ENCODE results near the gene MSANTD2.

Gene MSANTD2

GRCh38 chr11:124830749-124831148 lies 30.5 kb upstream of the MSANTD2 start:
- no peak overlapping the region for H3K27ac ChIP-seq (ENCODE audit: low read depth, low read length)
- H4K20me1 ChIP-seq (ENCODE audit: control insufficient read depth, insufficient read depth, low read depth, low read length) = no peaks in the 10 kb centered on the region
- H3K4me1 ChIP-seq (ENCODE audit: control insufficient read depth, low read length) = peaks cover 15% of the 10 kb centered on the region
- TF ChIP-seq EZH2phosphoT487 (IDR thresholded peaks at IDR 0.05; ENCODE audit: borderline replicate concordance, low read length) = no peak
- no peak for TF ChIP-seq CTCF (IDR thresholded peaks at IDR 0.05; ENCODE audit: low read depth, low read length, poor library complexity, severe bottlenecking)
- H3K4me3 ChIP-seq (ENCODE audit: low read length) = no peak overlapping the region
- no peaks in the 10 kb centered on the region for H3K36me3 ChIP-seq (ENCODE audit: control insufficient read depth, low read length)
- no peaks in the 10 kb centered on the region for H3F3A ChIP-seq (ENCODE audit: control insufficient read depth, insufficient read depth)
- no peaks in the 10 kb centered on the region for H3K79me2 ChIP-seq (ENCODE audit: control insufficient read depth, low read length)
- 0 out of 2 replicates have a peak, but pooled peaks cover 3% of the 10 kb centered on the region for H3K27me3 ChIP-seq (ENCODE audit: control insufficient read depth, low read length)
- no peaks in the 10 kb centered on the region for H3K9me3 ChIP-seq (ENCODE audit: control insufficient read depth, insufficient read depth, low read length)
- no peak overlapping the region for H3K4me2 ChIP-seq (ENCODE audit: low read length)
- H3K9me2 ChIP-seq (replicated peaks; ENCODE audit: control insufficient read depth, low read length) = no peaks in the 10 kb centered on the region

GRCh38 chr11:124829986-124830385 lies 29.8 kb upstream of the MSANTD2 start:
- H3K79me2 ChIP-seq (ENCODE audit: control insufficient read depth, low read length) = no peaks in the 10 kb centered on the region
- no peaks in the 10 kb centered on the region for H3K9me2 ChIP-seq (replicated peaks; ENCODE audit: control insufficient read depth, low read length)
- H3F3A ChIP-seq (ENCODE audit: control insufficient read depth, insufficient read depth) = no peaks in the 10 kb centered on the region
- no peak overlapping the region for H3K4me3 ChIP-seq (ENCODE audit: low read length)
- no peaks in the 10 kb centered on the region for H4K20me1 ChIP-seq (ENCODE audit: control insufficient read depth, insufficient read depth, low read depth, low read length)
- H3K27me3 ChIP-seq (ENCODE audit: control insufficient read depth, low read length) = 0 out of 2 replicates have a peak, but pooled peaks cover 3% of the 10 kb centered on the region
- H3K4me2 ChIP-seq (ENCODE audit: low read length) = no peak overlapping the region
- no peaks in the 10 kb centered on the region for H3K36me3 ChIP-seq (ENCODE audit: control insufficient read depth, low read length)
- H3K4me1 ChIP-seq (ENCODE audit: control insufficient read depth, low read length) = peaks cover 8% of the 10 kb centered on the region
- no peak for TF ChIP-seq CTCF (IDR thresholded peaks at IDR 0.05; ENCODE audit: low read depth, low read length, poor library complexity, severe bottlenecking)
- no peak for TF ChIP-seq EZH2phosphoT487 (IDR thresholded peaks at IDR 0.05; ENCODE audit: borderline replicate concordance, low read length)
- no peaks in the 10 kb centered on the region for H3K9me3 ChIP-seq (ENCODE audit: control insufficient read depth, insufficient read depth, low read length)
- H3K27ac ChIP-seq (ENCODE audit: low read depth, low read length) = no peak overlapping the region

GRCh38 chr11:124825876-124826275 lies 25.7 kb upstream of the MSANTD2 start:
- H3K27me3 ChIP-seq (ENCODE audit: control insufficient read depth, low read length) = peaks cover 28% of the 10 kb centered on the region
- no peaks in the 10 kb centered on the region for H3F3A ChIP-seq (ENCODE audit: control insufficient read depth, insufficient read depth)
- no peak overlapping the region for H3K27ac ChIP-seq (ENCODE audit: low read depth, low read length)

More at GRCh38 chr11:124825876-124826275, 25.7 kb upstream of the MSANTD2 start:
- Histone ChIP-seq H4K20me1 (ENCODE audit: control insufficient read depth, insufficient read depth, low read depth, low read length) (no peaks in the 10 kb centered on the region), H3K36me3 (ENCODE audit: control insufficient read depth, low read length) (no peaks in the 10 kb centered on the region), H3K4me3 (ENCODE audit: low read length) (no peak overlapping the region), H3K4me2 (ENCODE audit: low read length) (no peak overlapping the region), H3K9me2 (replicated peaks; ENCODE audit: control insufficient read depth, low read length) (no peaks in the 10 kb centered on the region), H3K4me1 (ENCODE audit: control insufficient read depth, low read length) (no peaks in the 10 kb centered on the region), H3K9me3 (ENCODE audit: control insufficient read depth, insufficient read depth, low read length) (no peaks in the 10 kb centered on the region), H3K79me2 (ENCODE audit: control insufficient read depth, low read length) (no peaks in the 10 kb centered on the region)
- TF ChIP-seq CTCF (IDR thresholded peaks at IDR 0.05; ENCODE audit: low read depth, low read length, poor library complexity, severe bottlenecking) (no peak), EZH2phosphoT487 (IDR thresholded peaks at IDR 0.05; ENCODE audit: borderline replicate concordance, low read length) (no peak)

All from DOHH2 (cell line).